GM12865 (cell line): ENCODE data around the gene DEUP1.

Experiments
- DNase-seq: peaks from one replicate; pipeline ENCODE4 v3.0.0; 2010; ENCODE audit warnings: low read depth
- H3K4me3 ChIP-seq: 2 replicates; pipeline ENCODE4 v1.5.1; 2011; ENCODE audit warnings: mild to moderate bottlenecking, low read depth, low read length, control low read depth
- CTCF ChIP-seq: IDR thresholded peaks from 2 replicates; pipeline ENCODE4 v1.5.1; 2011; ENCODE audit warnings: low read length, control low read depth, low read depth, inconsistent platforms; ENCODE audit not compliant: insufficient read depth; ENCODE audit errors: missing control alignments

Gene DEUP1

GRCh38 chr11:93330446-93330984 is at the start of gene DEUP1:
TSS of gene DEUP1 (plus strand) at chr11:93330742. CDS start at chr11:93332260, 1,518 bp downstream.
- no peak within 1 kb of the TSS for H3K4me3 ChIP-seq

GRCh38 chr11:93285430-93285829 is 45.1 kb upstream of the DEUP1 start:
- H3K4me3 ChIP-seq: no peak overlapping the region
- TF ChIP-seq CTCF: no peak

More at GRCh38 chr11:93330446-93330984, at the start of gene DEUP1:
- DNase-seq: peak; percentile 4
- TF ChIP-seq CTCF: no peak

GRCh38 chr11:93287434-93287833 is 43.1 kb upstream of the DEUP1 start:
- no peak overlapping the region for H3K4me3 ChIP-seq
- no peak for TF ChIP-seq CTCF
- DNase-seq: no peak

More at GRCh38 chr11:93285430-93285829, 45.1 kb upstream of the DEUP1 start:
- no peak for DNase-seq

GRCh38 chr11:93288079-93288478 is 42.5 kb upstream of the DEUP1 start:
- DNase-seq: peak; percentile 79
- no peak for TF ChIP-seq CTCF
- no peak overlapping the region for H3K4me3 ChIP-seq

- no peak for TF ChIP-seq CTCF
- no peak overlapping the region for H3K4me3 ChIP-seq
- peak; percentile 36 for DNase-seq
Measured at GRCh38 chr11:93288767-93289166, 41.8 kb upstream of the DEUP1 start.

GRCh38 chr11:93289782-93290463 is 40.6 kb upstream of the DEUP1 start:
- H3K4me3 ChIP-seq: no peak overlapping the region
- no peak for TF ChIP-seq CTCF
- no peak for DNase-seq

- DNase-seq: no peak
- H3K4me3 ChIP-seq: no peak overlapping the region
- TF ChIP-seq CTCF: no peak
Measured at GRCh38 chr11:93291110-93291509, 39.4 kb upstream of the DEUP1 start.
